GM12878 (cell line): ENCODE results near the gene CNNM4. TPM values are rescaled to one million over a fixed set of nuclear protein-coding genes. Genes with fewer than 3 reads are reported as not detected.

Experiments
- ATAC-seq: fragments of 200-7000 bp; cut with Tn5 transposase; 3 replicates; pipeline ENCODE4 v1.9.1; 2020; ENCODE audit warnings: mild to moderate bottlenecking, moderate library complexity
- BruUV-seq: library from RNA; stranded (reverse); fragments of 400-500 nt; replicated peaks from 2 replicates; lab custom pipeline; 2021; lab: Mats Ljungman, UMichigan
- CTCF ChIA-PET: fragments of 300-600 bp; sonication (Branson Sonifier 250); formaldehyde crosslinking; extraction: SDS; loops from one replicate; lab custom pipeline; 2021; ENCODE audit warnings: inconsistent platforms; lab: Yijun Ruan, JAX
- POLR2A ChIA-PET: fragments of 350-600 bp; formaldehyde crosslinking; extraction: SDS; loops from one replicate; lab custom pipeline; 2021; ENCODE audit warnings: inconsistent platforms; lab: Charles Lee
- RAD21 ChIA-PET: fragments of 300-600 bp; sonication (Branson Sonifier 250); formaldehyde crosslinking; loops from one replicate; lab custom pipeline; 2023; ENCODE audit warnings: antibody characterized with exemption; ENCODE audit not compliant: unreplicated experiment; lab: Charles Lee
- SMC1A ChIA-PET: fragments of 300-600 bp; sonication (Branson Sonifier 250); formaldehyde crosslinking; loops from one replicate; lab custom pipeline; 2023; ENCODE audit not compliant: unreplicated experiment, uncharacterized antibody; lab: Charles Lee
- DNase-seq: peaks from one replicate; pipeline ENCODE4 v3.0.0-alpha.2; 2011; ENCODE audit warnings: low read depth, low spot score
- FAIRE-seq: peaks from 3 replicates; lab custom pipeline; 2011; peaks lifted over from hg19 to GRCh38; lab: Jason Lieb, UNC
- H2AFZ ChIP-seq: 2 replicates; pipeline ENCODE4 v1.6.0; 2011; ENCODE audit warnings: low read depth, low read length, control low read depth; ENCODE audit not compliant: control insufficient read depth
- H3K27ac ChIP-seq: 2 replicates; pipeline ENCODE4 v1.5.1; 2011; ENCODE audit warnings: control low read depth; ENCODE audit not compliant: control insufficient read depth, insufficient read depth
- H3K27me3 ChIP-seq, 2 experiments: replicated peaks in 1 of 2; 2 replicates each; pipeline versions ENCODE4 v1.6.0 to v1.6.1; 2011; ENCODE audit warnings: low read length in 1 of 2; ENCODE audit not compliant: control insufficient read depth in 2 of 2, insufficient read depth in 2 of 2
- H3K36me3 ChIP-seq, 2 experiments: 2 replicates each; pipeline ENCODE4 v1.5.1; 2011; ENCODE audit warnings: low read length in 1 of 2; ENCODE audit not compliant: control insufficient read depth in 2 of 2, insufficient read depth in 2 of 2
- H3K4me1 ChIP-seq: 2 replicates; pipeline ENCODE4 v1.6.1; 2011; ENCODE audit warnings: mild to moderate bottlenecking, low read length, moderate library complexity, mixed read lengths; ENCODE audit not compliant: control insufficient read depth, insufficient read depth
- H3K4me2 ChIP-seq: 2 replicates; pipeline ENCODE4 v1.6.0; 2011; ENCODE audit warnings: control low read depth; ENCODE audit not compliant: control insufficient read depth, insufficient read depth
- H3K4me3 ChIP-seq: fragments of 200-600 bp; sonication (generic); 2 replicates; pipeline ENCODE4 v1.5.1; 2016
- H3K79me2 ChIP-seq: 2 replicates; pipeline ENCODE4 v1.6.0; 2011; ENCODE audit warnings: low read length; ENCODE audit not compliant: control insufficient read depth, insufficient read depth
- H3K9ac ChIP-seq: 2 replicates; pipeline ENCODE4 v1.8.0; 2011; ENCODE audit warnings: low read length, control low read depth, mixed read lengths; ENCODE audit not compliant: control insufficient read depth, insufficient read depth
- H3K9me3 ChIP-seq: replicated peaks from 3 replicates; pipeline ENCODE4 v1.5.1; 2011; ENCODE audit warnings: mild to moderate bottlenecking, low read length; ENCODE audit not compliant: control insufficient read depth, insufficient read depth
- H4K20me1 ChIP-seq: 2 replicates; pipeline ENCODE4 v1.6.0; 2011; ENCODE audit not compliant: control insufficient read depth, insufficient read depth
- ATF3 ChIP-seq: IDR thresholded peaks from 2 replicates; pipeline ENCODE4 v1.6.1; 2011; ENCODE audit warnings: low read depth, mild to moderate bottlenecking, low read length, moderate library complexity, borderline replicate concordance; ENCODE audit errors: extremely low read depth
- BACH1 ChIP-seq: fragments of 450-650 bp; IDR thresholded peaks from 2 replicates; pipeline ENCODE4 v1.6.1; 2017; ENCODE audit warnings: mild to moderate bottlenecking, borderline replicate concordance
- BCL11A ChIP-seq: IDR thresholded peaks from 2 replicates; pipeline ENCODE4 v1.6.1; 2011; ENCODE audit warnings: low read depth, low read length
- EZH2 ChIP-seq: IDR thresholded peaks from 2 replicates; pipeline ENCODE4 v1.6.1; 2012; ENCODE audit warnings: low read depth, mild to moderate bottlenecking, control low read depth, inconsistent platforms, low read length, borderline replicate concordance; ENCODE audit not compliant: control insufficient read depth
- NR2F1 ChIP-seq: fragments of 450-650 bp; conservative IDR thresholded peaks from 2 replicates; pipeline ENCODE4 v1.6.1; 2017; ENCODE audit warnings: mild to moderate bottlenecking
- SKIL ChIP-seq: fragments of 450-650 bp; IDR thresholded peaks from 2 replicates; pipeline ENCODE4 v1.6.1; 2017; ENCODE audit warnings: mild to moderate bottlenecking, low read depth, inconsistent platforms; ENCODE audit not compliant: poor library complexity, severe bottlenecking
- SRF ChIP-seq, 2 experiments: IDR thresholded peaks; 2 replicates each; pipeline ENCODE4 v1.6.1; 2011; ENCODE audit warnings: low read depth in 2 of 2, low read length in 2 of 2, mild to moderate bottlenecking in 1 of 2, moderate library complexity in 1 of 2
- WGBS: methylation state at CpG from one replicate; pipeline ENCODE4 v1.1.6; 2016; ENCODE audit warnings: low lambda C conversion rate; ENCODE audit not compliant: insufficient replicate concordance, insufficient coverage; ENCODE audit errors: missing lambda C conversion rate; 5-methylcytosine and 5-hydroxymethylcytosine counted together
- in situ Hi-C: fragments of 300-500 bp; cut with MboI; formaldehyde crosslinking; loops from 9 replicates; pipeline ENCODE4 v1.14.3; 2018; ENCODE audit warnings: mixed read lengths
- intact Hi-C: fragments of 100-400 bp; cut with micrococcal nuclease; formaldehyde crosslinking; loops from one replicate; pipeline ENCODE4 v1.14.2; 2022; ENCODE audit not compliant: unreplicated experiment
- polyA plus RNA-seq, 11 experiments: library from polyadenylated mRNA; depleted of rRNA in 4 of 11; unstranded in 6 of 11; stranded (reverse) in 5 of 11; fragments of >200 nt; fragmentation: Nextera tagmentation in 4 of 11; fragmentation: Illumina TruSeq in 1 of 11; extraction: Ambion mirVana in 4 of 11; extraction: Trizol in 1 of 11; gene quantifications; 1 replicate in 1 of 11; 2 replicates in 10 of 11; pipeline versions ENCODE4 v1.2.1 to v1.2.3, GENCODE V29; 2011 to 2016; ENCODE audit warnings: inconsistent platforms in 2 of 11, missing spikeins in 2 of 11, low read depth in 1 of 11
- total RNA-seq, 4 experiments: library from RNA; depleted of rRNA in 3 of 4; stranded (reverse); fragments of >200 nt in 3 of 4; fragmentation: Illumina TruSeq in 1 of 4; extraction: Trizol in 1 of 4; gene quantifications; 2 replicates each; pipeline versions ENCODE4 v1.2.1 to v1.2.3, GENCODE V29; 2013 to 2021
- TF ChIP-seq, protein P1 (sequence below), 3 experiments: IDR thresholded peaks in 2 of 3; conservative IDR thresholded peaks in 1 of 3; 2 replicates each; pipeline ENCODE4 v1.5.1; 2011; ENCODE audit warnings: low read depth in 3 of 3, low read length in 3 of 3, mild to moderate bottlenecking in 3 of 3, control low read depth in 2 of 3, moderate library complexity in 2 of 3, inconsistent platforms in 1 of 3, mixed read lengths in 1 of 3; ENCODE audit not compliant: control insufficient read depth in 2 of 3, insufficient read depth in 1 of 3; ENCODE audit errors: extremely low read depth in 1 of 3

CNNM4 gene
- total and polyA plus RNA-seq, 10 of the 15 experiments (the other 5 are each of a cell fraction or from before 2014, with no cell fraction given) = 2.4 to 13.8 (median 8.1) TPM

- Histone ChIP-seq H2AFZ (no peak overlapping the region), H3K4me1 (no peaks in the 10 kb centered on the region)
- intact Hi-C loops = no loop called here
- ATAC-seq = no peak
- in situ Hi-C loops = no loop called here
- no peak for TF ChIP-seq BACH1
- TF ChIP-seq SRF (IDR thresholded peaks at IDR 0.05; ENCODE audit: low read depth in 2 of 2, low read length in 2 of 2) = no peak
- TF ChIP-seq, protein P1, sequence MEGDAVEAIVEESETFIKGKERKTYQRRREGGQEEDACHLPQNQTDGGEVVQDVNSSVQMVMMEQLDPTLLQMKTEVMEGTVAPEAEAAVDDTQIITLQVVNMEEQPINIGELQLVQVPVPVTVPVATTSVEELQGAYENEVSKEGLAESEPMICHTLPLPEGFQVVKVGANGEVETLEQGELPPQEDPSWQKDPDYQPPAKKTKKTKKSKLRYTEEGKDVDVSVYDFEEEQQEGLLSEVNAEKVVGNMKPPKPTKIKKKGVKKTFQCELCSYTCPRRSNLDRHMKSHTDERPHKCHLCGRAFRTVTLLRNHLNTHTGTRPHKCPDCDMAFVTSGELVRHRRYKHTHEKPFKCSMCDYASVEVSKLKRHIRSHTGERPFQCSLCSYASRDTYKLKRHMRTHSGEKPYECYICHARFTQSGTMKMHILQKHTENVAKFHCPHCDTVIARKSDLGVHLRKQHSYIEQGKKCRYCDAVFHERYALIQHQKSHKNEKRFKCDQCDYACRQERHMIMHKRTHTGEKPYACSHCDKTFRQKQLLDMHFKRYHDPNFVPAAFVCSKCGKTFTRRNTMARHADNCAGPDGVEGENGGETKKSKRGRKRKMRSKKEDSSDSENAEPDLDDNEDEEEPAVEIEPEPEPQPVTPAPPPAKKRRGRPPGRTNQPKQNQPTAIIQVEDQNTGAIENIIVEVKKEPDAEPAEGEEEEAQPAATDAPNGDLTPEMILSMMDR (IDR thresholded peaks at IDR 0.05 in 2 of 3, conservative IDR thresholded peaks at IDR 0.05 in 1 of 3; ENCODE audit: control insufficient read depth in 2 of 3, extremely low read depth in 1 of 3, insufficient read depth in 1 of 3, low read depth in 3 of 3, low read length in 3 of 3) = no peak
- TF ChIP-seq NR2F1 = no peak
- TF ChIP-seq ATF3 = no peak
- no peak for TF ChIP-seq EZH2
- no peak for TF ChIP-seq SKIL
- no peak for TF ChIP-seq BCL11A
- TF ChIP-seq, all 136 proteins: peak for 0
- H4K20me1 ChIP-seq = no peaks in the 10 kb centered on the region
- H3K36me3 ChIP-seq = peaks cover 1 to 11% of the 10 kb centered on the region in 2 experiments
- no TSS peak for BruUV-seq
- no peak overlapping the region for H3K27ac ChIP-seq
- no peaks in the 10 kb centered on the region for H3K9me3 ChIP-seq
- ChIA-PET SMC1A (no interaction called here), CTCF (interaction anchor here (1.4 to 1.5 kb wide), 2 partner anchors 31 to 65 kb away, joined by 3 to 7 read pairs; partner anchors contain the start of gene CNNM4), POLR2A (no interaction called here), RAD21 (interaction anchor here (0.5 kb wide), 1 partner anchor 100 kb away, joined by 3 read pairs; no protein-coding TSS in a partner anchor)
- no peak overlapping the region for H3K4me3 ChIP-seq
- DNase-seq (no peak), FAIRE-seq (no peak)
- 97% methylated on average over 7 of the region's 7 CpGs for WGBS
- H3K9ac ChIP-seq = no peak overlapping the region
- no peak overlapping the region for H3K4me2 ChIP-seq
- no peaks in the 10 kb centered on the region for H3K27me3 ChIP-seq
- H3K79me2 ChIP-seq = no peaks in the 10 kb centered on the region
These were observed 31.0 kb upstream of the CNNM4 start for GRCh38 chr2:96729748-96730147.
